GM21390 (cell line): ENCODE data around the gene MTX3.

Experiments used
- ATAC-seq: cut with Tn5 transposase; IDR thresholded peaks from one replicate; pipeline ENCODE4 v1.9.1; 2021; ENCODE audit not compliant: unreplicated experiment

Gene MTX3

GRCh38 chr5:79990598-79991507, at the start of gene MTX3:
MTX3 (minus strand) TSS chr5:79991262; CDS start chr5:79991238, 24 bp downstream.
- ATAC-seq = peak; percentile 89

- ATAC-seq = no peak
Measured at GRCh38 chr5:80039650-80040049, 48.6 kb upstream of the MTX3 start.

GRCh38 chr5:80037366-80037765, 46.3 kb upstream of the MTX3 start:
- no peak for ATAC-seq

GRCh38 chr5:80036615-80037014, 45.6 kb upstream of the MTX3 start:
- ATAC-seq = no peak

- no peak for ATAC-seq
Measured at GRCh38 chr5:80035839-80036238, 44.8 kb upstream of the MTX3 start.

GRCh38 chr5:80034962-80035821, 44.1 kb upstream of the MTX3 start, which contains the start of gene THBS4:
THBS4 (plus strand) TSS chr5:80035348; CDS start chr5:80035538, 190 bp downstream.
- no peak for ATAC-seq

- no peak for ATAC-seq
Measured at GRCh38 chr5:80034559-80034958, 43.5 kb upstream of the MTX3 start.

- ATAC-seq = no peak
Measured at GRCh38 chr5:80033513-80033912, 42.5 kb upstream of the MTX3 start.

GRCh38 chr5:80031109-80031508, 40.0 kb upstream of the MTX3 start:
- ATAC-seq = no peak

- ATAC-seq = no peak
Measured at GRCh38 chr5:80026841-80027240, 35.8 kb upstream of the MTX3 start.

- no peak for ATAC-seq
Measured at GRCh38 chr5:80025069-80025468, 34.0 kb upstream of the MTX3 start.

GRCh38 chr5:80010754-80011392, 19.8 kb upstream of the MTX3 start:
- ATAC-seq = no peak

- no peak for ATAC-seq
Measured at GRCh38 chr5:80008995-80009765, 18.1 kb upstream of the MTX3 start.

GRCh38 chr5:80002677-80003076, 11.6 kb upstream of the MTX3 start:
- no peak for ATAC-seq

GRCh38 chr5:79999722-80000121, 8.7 kb upstream of the MTX3 start:
- no peak for ATAC-seq

- ATAC-seq = no peak
Measured at GRCh38 chr5:79992891-79993657, 2.0 kb upstream of the MTX3 start.

- peak; percentile 52 for ATAC-seq
Measured at GRCh38 chr5:79990205-79990597, 861 bp downstream of the MTX3 start.

GRCh38 chr5:79986260-79986659, 4.8 kb downstream of the MTX3 start:
- ATAC-seq = no peak

- ATAC-seq = no peak
Measured at GRCh38 chr5:79985288-79985687, 5.8 kb downstream of the MTX3 start.

- no peak for ATAC-seq
Measured at GRCh38 chr5:79984363-79984762, 6.7 kb downstream of the MTX3 start.
